HepG2 (cell line): ENCODE results near the gene RANBP6. TPM values are rescaled to one million over a fixed set of nuclear protein-coding genes. Genes with fewer than 3 reads are reported as not detected.

ENCODE experiments used
- CEBPB ChIP-seq: IDR thresholded peaks from 2 replicates; pipeline ENCODE4 v1.6.1; 2011; ENCODE audit warnings: low read depth, low read length, improper control_type of control experiment, borderline replicate concordance
- CHD2 ChIP-seq: IDR thresholded peaks from 2 replicates; pipeline ENCODE4 v1.6.1; 2011; ENCODE audit warnings: low read depth, low read length, improper control_type of control experiment
- DMAP1 ChIP-seq: IDR thresholded peaks from 2 replicates; pipeline ENCODE4 v1.6.1; 2016
- HNRNPLL ChIP-seq: fragments of 200-400 bp; formaldehyde crosslinking; IDR thresholded peaks from 2 replicates; pipeline ENCODE4 v1.6.1; 2017; ENCODE audit warnings: mild to moderate bottlenecking, low read depth, low read length; ENCODE audit not compliant: poor library complexity, severe bottlenecking
- HOXA3 ChIP-seq: sonication (generic); formaldehyde crosslinking; IDR thresholded peaks from 2 replicates; pipeline ENCODE4 v1.5.0; 2020; ENCODE audit warnings: missing genetic modification reagents
- JARID2 ChIP-seq: sonication (generic); formaldehyde crosslinking; IDR thresholded peaks from 2 replicates; pipeline ENCODE4 v1.8.1; 2023; ENCODE audit warnings: missing genetic modification reagents, inconsistent platforms; ENCODE audit not compliant: insufficient replicate concordance
- JDP2 ChIP-seq: sonication (generic); formaldehyde crosslinking; IDR thresholded peaks from 2 replicates; pipeline ENCODE4 v1.8.1; 2022; ENCODE audit warnings: missing genetic modification reagents, borderline replicate concordance
- KDM2A ChIP-seq: sonication (generic); formaldehyde crosslinking; IDR thresholded peaks from 2 replicates; pipeline ENCODE4 v1.4.0; 2020; ENCODE audit warnings: low read depth, missing genetic modification reagents, borderline replicate concordance
- KLF15 ChIP-seq: sonication (generic); formaldehyde crosslinking; IDR thresholded peaks from 2 replicates; pipeline ENCODE4 v1.8.1; 2023; ENCODE audit warnings: borderline replicate concordance, mild to moderate bottlenecking, inconsistent platforms, missing genetic modification reagents, mixed read lengths
- MED1 ChIP-seq: sonication (generic); formaldehyde crosslinking; IDR thresholded peaks from 2 replicates; pipeline ENCODE4 v1.4.0; 2020; ENCODE audit warnings: missing genetic modification reagents
- NFYB ChIP-seq: sonication (generic); formaldehyde crosslinking; IDR thresholded peaks from 2 replicates; pipeline ENCODE4 v1.4.0; 2020; ENCODE audit warnings: missing genetic modification reagents
- SALL2 ChIP-seq: sonication (generic); formaldehyde crosslinking; IDR thresholded peaks from 2 replicates; pipeline ENCODE4 v1.8.1; 2023; ENCODE audit warnings: mild to moderate bottlenecking, missing genetic modification reagents, inconsistent platforms
- SETDB1 ChIP-seq: sonication (generic); formaldehyde crosslinking; IDR thresholded peaks from 2 replicates; pipeline ENCODE4 v1.5.1; 2020; ENCODE audit warnings: missing genetic modification reagents, mild to moderate bottlenecking, borderline replicate concordance
- TOPORS ChIP-seq: sonication (generic); formaldehyde crosslinking; IDR thresholded peaks from 2 replicates; pipeline ENCODE4 v1.8.0; 2023; ENCODE audit warnings: mild to moderate bottlenecking, missing genetic modification reagents
- YY1 ChIP-seq: IDR thresholded peaks from 2 replicates; pipeline ENCODE4 v1.6.1; 2011; ENCODE audit warnings: low read length, low read depth, moderate library complexity, mild to moderate bottlenecking; ENCODE audit not compliant: insufficient read depth, insufficient replicate concordance
- ZFP90 ChIP-seq: sonication (generic); formaldehyde crosslinking; IDR thresholded peaks from 2 replicates; pipeline ENCODE4 v1.8.0; 2022; ENCODE audit warnings: missing genetic modification reagents, mild to moderate bottlenecking, inconsistent platforms, borderline replicate concordance
- ZNF101 ChIP-seq: sonication (generic); formaldehyde crosslinking; IDR thresholded peaks from 2 replicates; pipeline ENCODE4 v1.4.0; 2020; ENCODE audit warnings: mild to moderate bottlenecking, low read depth, missing genetic modification reagents, borderline replicate concordance
- ZNF292 ChIP-seq: sonication (generic); formaldehyde crosslinking; IDR thresholded peaks from 2 replicates; pipeline ENCODE4 v1.8.1; 2022; ENCODE audit warnings: mild to moderate bottlenecking, low read depth, missing genetic modification reagents, borderline replicate concordance
- polyA plus RNA-seq, 8 experiments: library from polyadenylated mRNA; depleted of rRNA in 3 of 8; stranded (reverse) in 7 of 8; unstranded in 1 of 8; fragments of >200 nt; fragmentation: Illumina TruSeq in 4 of 8; extraction: Trizol in 4 of 8; gene quantifications; 2 replicates each; pipeline versions ENCODE4 v1.2.1 to v1.2.3, GENCODE V29; 2011 to 2016; ENCODE audit warnings: low read depth in 4 of 8, missing spikeins in 1 of 8, mixed read lengths in 1 of 8; ENCODE audit not compliant: insufficient read depth in 1 of 8
- total RNA-seq, 5 experiments: library from RNA; depleted of rRNA; stranded (reverse); fragments of >200 nt; fragmentation: Illumina TruSeq; extraction: Trizol; gene quantifications; 2 replicates each; pipeline ENCODE4 v1.2.3, GENCODE V29; 2016; ENCODE audit warnings: low read depth in 1 of 5
- TF ChIP-seq, protein P1 (sequence below): sonication (generic); formaldehyde crosslinking; IDR thresholded peaks from 2 replicates; pipeline ENCODE4 v1.8.1; 2023; ENCODE audit warnings: mild to moderate bottlenecking, missing genetic modification reagents, borderline replicate concordance
- TF ChIP-seq, protein P2 (sequence below): IDR thresholded peaks from 2 replicates; pipeline ENCODE4 v1.6.1; 2018; ENCODE audit warnings: missing genetic modification reagents
- TF ChIP-seq, protein P3 (sequence below): sonication (generic); formaldehyde crosslinking; IDR thresholded peaks from 2 replicates; pipeline ENCODE4 v1.4.0; 2020; ENCODE audit warnings: missing genetic modification reagents, borderline replicate concordance
- TF ChIP-seq, protein P4 (sequence below): sonication (generic); formaldehyde crosslinking; IDR thresholded peaks from 2 replicates; pipeline ENCODE4 v1.8.0; 2022; ENCODE audit warnings: missing genetic modification reagents, mild to moderate bottlenecking, inconsistent platforms, borderline replicate concordance

Gene RANBP6
- total and polyA plus RNA-seq, 2 of the 13 experiments (the other 11 are each of a cell fraction or from before 2014, with no cell fraction given) = 7.5 to 26.0 TPM

DNA sequence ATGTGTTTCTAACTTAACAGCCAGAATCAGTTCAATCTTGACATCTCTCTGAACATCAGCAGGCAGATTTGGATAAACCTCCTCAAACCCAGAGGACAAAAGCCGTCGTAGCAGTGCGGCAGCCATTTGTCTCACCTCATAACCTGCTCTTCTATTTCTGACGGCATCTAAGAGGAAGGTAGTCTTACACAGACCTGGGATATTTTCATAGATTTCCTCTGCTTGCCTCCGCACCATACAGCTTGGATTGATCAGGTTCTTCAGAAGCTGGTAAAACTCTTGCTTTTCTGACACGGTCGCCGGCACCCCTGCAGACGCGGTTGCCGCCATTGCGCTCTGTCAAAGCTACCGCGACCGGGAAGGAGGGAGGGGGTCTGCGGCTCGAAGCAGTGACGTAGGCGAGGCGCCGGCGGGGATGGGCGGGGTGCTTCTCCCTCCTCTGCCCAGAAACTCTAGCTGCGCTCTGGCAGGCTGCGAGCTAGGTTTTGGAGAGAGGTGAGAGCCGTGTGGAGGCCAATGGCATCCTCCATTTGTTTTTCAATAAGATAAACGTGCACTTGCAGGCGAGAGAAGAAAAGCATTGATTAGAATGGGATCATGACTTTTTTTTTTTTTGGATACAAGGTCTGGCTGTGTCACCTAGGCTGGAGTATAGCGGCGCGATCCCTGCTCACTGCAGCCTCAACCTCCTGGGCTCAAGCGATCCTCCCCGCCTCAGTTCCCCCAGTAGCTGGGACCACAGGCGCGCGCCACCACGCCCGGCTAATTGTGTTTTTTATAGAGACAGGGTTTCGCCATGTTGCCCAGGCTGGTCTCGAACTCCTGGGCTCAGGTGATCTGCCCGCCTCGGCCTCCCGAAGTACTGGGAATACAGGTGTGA lies at the start of gene RANBP6 (continued):
- no peak; the same call in 1 of the 2 replicates for TF ChIP-seq NFYB (CRISPR knock-in tag)
- TF ChIP-seq, protein P1, sequence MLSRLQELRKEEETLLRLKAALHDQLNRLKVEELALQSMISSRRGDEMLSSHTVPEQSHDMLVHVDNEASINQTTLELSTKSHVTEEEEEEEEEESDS (CRISPR knock-in tag) = no peak
- no peak; the same call in 1 of the 2 replicates for TF ChIP-seq TOPORS (CRISPR knock-in tag)
- TF ChIP-seq DMAP1 (CRISPR knock-in tag) = peak; percentile 90
- no peak for TF ChIP-seq JARID2 (CRISPR knock-in tag)
- no peak for TF ChIP-seq SETDB1 (CRISPR knock-in tag)
- peak; percentile 97 for TF ChIP-seq YY1
- TF ChIP-seq HNRNPLL = peak; percentile 64
- peak; percentile 99 for TF ChIP-seq HOXA3
- TF ChIP-seq KDM2A = peak; percentile 92
- peak; percentile 61 for TF ChIP-seq MED1
- 0 out of 2 replicates have a peak, but pooled peaks have one; percentile 7 for TF ChIP-seq ZFP90 (CRISPR knock-in tag)
- TF ChIP-seq CEBPB = no peak
- TF ChIP-seq, protein P2, sequence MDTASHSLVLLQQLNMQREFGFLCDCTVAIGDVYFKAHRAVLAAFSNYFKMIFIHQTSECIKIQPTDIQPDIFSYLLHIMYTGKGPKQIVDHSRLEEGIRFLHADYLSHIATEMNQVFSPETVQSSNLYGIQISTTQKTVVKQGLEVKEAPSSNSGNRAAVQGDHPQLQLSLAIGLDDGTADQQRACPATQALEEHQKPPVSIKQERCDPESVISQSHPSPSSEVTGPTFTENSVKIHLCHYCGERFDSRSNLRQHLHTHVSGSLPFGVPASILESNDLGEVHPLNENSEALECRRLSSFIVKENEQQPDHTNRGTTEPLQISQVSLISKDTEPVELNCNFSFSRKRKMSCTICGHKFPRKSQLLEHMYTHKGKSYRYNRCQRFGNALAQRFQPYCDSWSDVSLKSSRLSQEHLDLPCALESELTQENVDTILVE = no peak
- TF ChIP-seq ZNF101 = no peak
- TF ChIP-seq, protein P3, sequence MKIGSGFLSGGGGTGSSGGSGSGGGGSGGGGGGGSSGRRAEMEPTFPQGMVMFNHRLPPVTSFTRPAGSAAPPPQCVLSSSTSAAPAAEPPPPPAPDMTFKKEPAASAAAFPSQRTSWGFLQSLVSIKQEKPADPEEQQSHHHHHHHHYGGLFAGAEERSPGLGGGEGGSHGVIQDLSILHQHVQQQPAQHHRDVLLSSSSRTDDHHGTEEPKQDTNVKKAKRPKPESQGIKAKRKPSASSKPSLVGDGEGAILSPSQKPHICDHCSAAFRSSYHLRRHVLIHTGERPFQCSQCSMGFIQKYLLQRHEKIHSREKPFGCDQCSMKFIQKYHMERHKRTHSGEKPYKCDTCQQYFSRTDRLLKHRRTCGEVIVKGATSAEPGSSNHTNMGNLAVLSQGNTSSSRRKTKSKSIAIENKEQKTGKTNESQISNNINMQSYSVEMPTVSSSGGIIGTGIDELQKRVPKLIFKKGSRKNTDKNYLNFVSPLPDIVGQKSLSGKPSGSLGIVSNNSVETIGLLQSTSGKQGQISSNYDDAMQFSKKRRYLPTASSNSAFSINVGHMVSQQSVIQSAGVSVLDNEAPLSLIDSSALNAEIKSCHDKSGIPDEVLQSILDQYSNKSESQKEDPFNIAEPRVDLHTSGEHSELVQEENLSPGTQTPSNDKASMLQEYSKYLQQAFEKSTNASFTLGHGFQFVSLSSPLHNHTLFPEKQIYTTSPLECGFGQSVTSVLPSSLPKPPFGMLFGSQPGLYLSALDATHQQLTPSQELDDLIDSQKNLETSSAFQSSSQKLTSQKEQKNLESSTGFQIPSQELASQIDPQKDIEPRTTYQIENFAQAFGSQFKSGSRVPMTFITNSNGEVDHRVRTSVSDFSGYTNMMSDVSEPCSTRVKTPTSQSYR (CRISPR knock-in tag) = peak; percentile 65; the same call in 1 of the 2 replicates
- 0 out of 2 replicates have a peak, but pooled peaks have one; percentile 51 for TF ChIP-seq CHD2
- TF ChIP-seq, protein P4, sequence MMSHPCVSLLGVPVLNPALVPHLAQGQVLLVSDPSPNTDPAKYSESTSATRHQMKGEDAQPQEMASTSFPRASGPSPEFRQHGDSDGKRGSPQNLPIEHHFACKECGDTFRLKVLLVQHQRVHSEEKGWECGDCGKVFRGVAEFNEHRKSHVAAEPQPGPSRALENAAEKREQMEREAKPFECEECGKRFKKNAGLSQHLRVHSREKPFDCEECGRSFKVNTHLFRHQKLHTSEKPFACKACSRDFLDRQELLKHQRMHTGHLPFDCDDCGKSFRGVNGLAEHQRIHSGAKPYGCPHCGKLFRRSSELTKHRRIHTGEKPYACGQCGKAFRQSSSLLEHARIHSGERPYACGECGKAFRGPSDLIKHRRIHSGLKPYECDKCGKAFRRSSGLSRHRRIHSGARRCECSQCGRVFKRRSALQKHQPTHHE (CRISPR knock-in tag) = peak; percentile 68; the same call in 1 of the 2 replicates
- TF ChIP-seq JDP2 = no peak
- TF ChIP-seq ZNF292 = 0 out of 2 replicates have a peak, but pooled peaks have one; percentile 22
- TF ChIP-seq KLF15 (CRISPR knock-in tag) = no peak
- peak; percentile 68; the same call in 1 of the 2 replicates for TF ChIP-seq SALL2
